HL-60 (cell line): ENCODE data around the gene PLEKHD1.

Source experiments
- CTCF ChIP-seq: IDR thresholded peaks from one replicate; pipeline ENCODE4 v1.5.1; 2011; ENCODE audit warnings: low read length, control low read depth, inconsistent platforms; ENCODE audit not compliant: insufficient read depth
- GABPA ChIP-seq: IDR thresholded peaks from 2 replicates; pipeline ENCODE4 v1.6.1; 2012; ENCODE audit warnings: low read depth
- POLR2AphosphoS5 ChIP-seq: IDR thresholded peaks from 2 replicates; pipeline ENCODE4 v1.6.1; 2012; ENCODE audit warnings: low read depth
- REST ChIP-seq: IDR thresholded peaks from 2 replicates; pipeline ENCODE4 v1.6.1; 2012; ENCODE audit warnings: low read depth; ENCODE audit not compliant: insufficient replicate concordance
- SPI1 ChIP-seq: IDR thresholded peaks from 2 replicates; pipeline ENCODE4 v1.6.1; 2012; ENCODE audit warnings: low read depth, mild to moderate bottlenecking, borderline replicate concordance

GRCh38 chr14:69491193-69491592 lies 6.7 kb downstream of the PLEKHD1 start:
- TF ChIP-seq CTCF (no peak), POLR2AphosphoS5 (no peak), SPI1 (no peak), REST (no peak), GABPA (no peak)
